OCI-LY7 (cell line): ENCODE results near the gene IVNS1ABP. TPM values are rescaled to one million over a fixed set of nuclear protein-coding genes. Genes with fewer than 3 reads are reported as not detected.

Experiments
- BruUV-seq: library from RNA; stranded (reverse); fragments of 400-500 nt; replicated peaks from 2 replicates; lab custom pipeline; 2021; lab: Mats Ljungman, UMichigan
- CTCF ChIA-PET: fragments of 300-600 bp; sonication (Branson Sonifier 250); formaldehyde crosslinking; loops from one replicate; lab custom pipeline; 2022; ENCODE audit warnings: antibody characterized with exemption; ENCODE audit not compliant: unreplicated experiment; lab: Charles Lee
- POLR2A ChIA-PET: fragments of 300-600 bp; sonication (Branson Sonifier 250); formaldehyde crosslinking; loops from one replicate; lab custom pipeline; 2022; ENCODE audit warnings: antibody characterized with exemption; lab: Charles Lee
- DNase-seq: peaks from one replicate; pipeline ENCODE4 v3.0.0-alpha.2; 2015; ENCODE audit warnings: low spot score
- H2AFZ ChIP-seq: fragments of 200-600 bp; sonication (generic), shearing (Covaris generic); 2 replicates; pipeline ENCODE4 v1.6.1; 2014; ENCODE audit warnings: mild to moderate bottlenecking, antibody characterized with exemption, low read length, moderate library complexity
- H3K27ac ChIP-seq: fragments of 200-600 bp; sonication (generic); 2 replicates; pipeline ENCODE4 v1.5.1; 2014; ENCODE audit warnings: mixed run types, low read depth, mild to moderate bottlenecking, moderate library complexity, low read length, inconsistent platforms; ENCODE audit not compliant: poor library complexity, severe bottlenecking
- H3K36me3 ChIP-seq: fragments of 200-600 bp; sonication (generic); 2 replicates; pipeline ENCODE4 v1.6.1; 2014; ENCODE audit warnings: mild to moderate bottlenecking, antibody characterized with exemption, low read length, moderate library complexity, mixed read lengths; ENCODE audit not compliant: insufficient read depth
- H3K4me1 ChIP-seq: fragments of 200-600 bp; sonication (generic); 2 replicates; pipeline ENCODE4 v1.5.1; 2014; ENCODE audit warnings: mild to moderate bottlenecking, low read length; ENCODE audit not compliant: insufficient read depth, poor library complexity, severe bottlenecking
- H3K4me2 ChIP-seq: fragments of 200-600 bp; sonication (generic); 2 replicates; pipeline ENCODE4 v1.6.1; 2014; ENCODE audit warnings: mild to moderate bottlenecking, low read length
- H3K4me3 ChIP-seq: fragments of 200-600 bp; sonication (generic); 2 replicates; pipeline ENCODE4 v1.5.1; 2014; ENCODE audit warnings: mild to moderate bottlenecking, low read depth, low read length; ENCODE audit not compliant: poor library complexity, severe bottlenecking
- H3K79me2 ChIP-seq: fragments of 200-600 bp; sonication (generic); 2 replicates; pipeline ENCODE4 v1.6.1; 2016; ENCODE audit warnings: low read depth, mild to moderate bottlenecking, low read length, moderate library complexity, mixed read lengths; ENCODE audit not compliant: insufficient read depth
- H3K9me2 ChIP-seq: fragments of 200-600 bp; sonication (generic); 2 replicates; pipeline ENCODE4 v1.6.1; 2016; ENCODE audit warnings: mild to moderate bottlenecking, low read length, mixed read lengths; ENCODE audit not compliant: insufficient read depth
- H3K9me3 ChIP-seq: fragments of 200-600 bp; sonication (generic); 2 replicates; pipeline ENCODE4 v1.6.1; 2014; ENCODE audit warnings: mild to moderate bottlenecking, mixed run types, low read length, mixed read lengths
- H4K20me1 ChIP-seq: fragments of 200-600 bp; sonication (generic); 2 replicates; pipeline ENCODE4 v1.6.1; 2014; ENCODE audit warnings: mild to moderate bottlenecking, antibody characterized with exemption, low read length, moderate library complexity, mixed read lengths; ENCODE audit not compliant: insufficient read depth
- CTCF ChIP-seq: fragments of 200-600 bp; sonication (generic); conservative IDR thresholded peaks from 2 replicates; pipeline ENCODE4 v1.5.1; 2014; ENCODE audit warnings: mild to moderate bottlenecking, antibody characterized with exemption, low read length, moderate library complexity, mixed read lengths
- EZH2phosphoT487 ChIP-seq: fragments of 200-600 bp; sonication (generic); IDR thresholded peaks from 2 replicates; pipeline ENCODE4 v1.6.1; 2018; ENCODE audit warnings: low read depth, borderline replicate concordance, mild to moderate bottlenecking, mixed run types, antibody characterized with exemption, low read length, moderate library complexity, mixed read lengths
- intact Hi-C: fragments of 100-400 bp; cut with micrococcal nuclease; formaldehyde crosslinking; loops from one replicate; pipeline ENCODE4 v1.10.0; 2022; ENCODE audit not compliant: unreplicated experiment
- total RNA-seq, 2 experiments: library from RNA; depleted of rRNA in 1 of 2; stranded (reverse); fragments of >200 nt in 1 of 2; shearing (Covaris generic) in 1 of 2; gene quantifications; 2 replicates each; pipeline ENCODE4 v1.2.3, GENCODE V29; 2014 to 2022

The IVNS1ABP gene
- total RNA-seq, 2 experiments from 2014 or later, result 54.0 to 74.0 TPM

GRCh38 chr1:185287451-185287850 lies 29.6 kb downstream of the IVNS1ABP start:
- POLR2A ChIA-PET, result interaction anchor here (0.6 to 1.1 kb wide), 2 partner anchors 13 to 22 kb away, joined by 3 read pairs; no protein-coding TSS in a partner anchor
- no peaks in the 10 kb centered on the region for H3K9me3 ChIP-seq
- no peaks in the 10 kb centered on the region for H3K9me2 ChIP-seq
- no peak overlapping the region for H3K27ac ChIP-seq
- TF ChIP-seq EZH2phosphoT487 (no peak), CTCF (no peak)
- intact Hi-C loops, result no loop called here
- DNase-seq, result no peak
- no peaks in the 10 kb centered on the region for H3K4me1 ChIP-seq
- no peak overlapping the region for H3K4me2 ChIP-seq
- no peaks in the 10 kb centered on the region for H4K20me1 ChIP-seq
- no TSS peak for BruUV-seq
- CTCF ChIA-PET, result no interaction called here
- H3K79me2 ChIP-seq, result no peaks in the 10 kb centered on the region
- H3K36me3 ChIP-seq, result no peaks in the 10 kb centered on the region; the same call in 1 of the 2 replicates
- no peak overlapping the region for H3K4me3 ChIP-seq
- H2AFZ ChIP-seq, result no peak overlapping the region

GRCh38 chr1:185284533-185285276 lies 32.3 kb downstream of the IVNS1ABP start:
- TF ChIP-seq EZH2phosphoT487 (no peak), CTCF (no peak)
- no peaks in the 10 kb centered on the region for H3K9me2 ChIP-seq
- H3K36me3 ChIP-seq, result no peaks in the 10 kb centered on the region
- DNase-seq, result no peak
- no peaks in the 10 kb centered on the region for H3K9me3 ChIP-seq
- BruUV-seq, result no TSS peak
- no peaks in the 10 kb centered on the region for H3K79me2 ChIP-seq
- intact Hi-C loops, result no loop called here
- H3K4me3 ChIP-seq, result no peak overlapping the region
- no peaks in the 10 kb centered on the region for H4K20me1 ChIP-seq
- H2AFZ ChIP-seq, result no peak overlapping the region
- ChIA-PET POLR2A (interaction anchor here (0.5 to 0.7 kb wide), 3 partner anchors 22 to 958 kb away, joined by 3 to 4 read pairs (median 3); no protein-coding TSS in a partner anchor), CTCF (no interaction called here)
- H3K27ac ChIP-seq, result no peak overlapping the region
- H3K4me1 ChIP-seq, result no peaks in the 10 kb centered on the region
- no peak overlapping the region for H3K4me2 ChIP-seq

DNA sequence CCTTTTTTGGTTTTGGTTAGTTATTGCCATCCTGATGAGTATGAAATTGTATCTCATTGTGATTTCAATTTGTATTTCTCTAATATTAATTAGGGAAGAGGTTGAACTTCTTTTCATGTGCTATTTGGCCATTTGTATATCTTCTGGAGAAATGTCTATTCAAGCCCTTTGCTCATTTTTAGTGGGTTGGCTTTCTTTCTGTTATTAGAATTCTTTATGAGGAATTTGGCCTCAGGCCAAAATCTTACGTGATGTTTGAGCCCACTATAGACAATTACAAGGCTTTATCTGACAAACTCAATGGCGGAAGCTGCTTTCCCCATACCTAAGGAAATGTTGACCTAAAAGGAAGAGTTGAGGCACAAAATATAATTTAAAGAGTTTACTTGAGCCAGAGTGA lies 32.9 kb downstream of the IVNS1ABP start:
- intact Hi-C loops, result no loop called here
- ChIA-PET POLR2A (interaction anchor here (0.6 to 0.7 kb wide), 2 partner anchors 22 to 373 kb away, joined by 3 to 4 read pairs; no protein-coding TSS in a partner anchor), CTCF (no interaction called here)
- BruUV-seq, result no TSS peak
- H3K36me3 ChIP-seq, result no peaks in the 10 kb centered on the region
- H3K79me2 ChIP-seq, result no peaks in the 10 kb centered on the region
- no peak overlapping the region for H3K4me3 ChIP-seq
- no peak overlapping the region for H3K27ac ChIP-seq
- H3K4me2 ChIP-seq, result no peak overlapping the region
- no peak for TF ChIP-seq CTCF
- DNase-seq, result no peak
- no peaks in the 10 kb centered on the region for H3K9me2 ChIP-seq
- no peaks in the 10 kb centered on the region for H3K4me1 ChIP-seq
- no peak overlapping the region for H2AFZ ChIP-seq
- no peaks in the 10 kb centered on the region for H3K9me3 ChIP-seq
- no peaks in the 10 kb centered on the region for H4K20me1 ChIP-seq
